ENCODE results near the gene NR4A2. TPM values are rescaled to one million over a fixed set of nuclear protein-coding genes. Genes with fewer than 3 reads are reported as not detected.

NR4A2 gene
- total RNA-seq, result 22.1 and 24.0 TPM in 2 replicates

DNA sequence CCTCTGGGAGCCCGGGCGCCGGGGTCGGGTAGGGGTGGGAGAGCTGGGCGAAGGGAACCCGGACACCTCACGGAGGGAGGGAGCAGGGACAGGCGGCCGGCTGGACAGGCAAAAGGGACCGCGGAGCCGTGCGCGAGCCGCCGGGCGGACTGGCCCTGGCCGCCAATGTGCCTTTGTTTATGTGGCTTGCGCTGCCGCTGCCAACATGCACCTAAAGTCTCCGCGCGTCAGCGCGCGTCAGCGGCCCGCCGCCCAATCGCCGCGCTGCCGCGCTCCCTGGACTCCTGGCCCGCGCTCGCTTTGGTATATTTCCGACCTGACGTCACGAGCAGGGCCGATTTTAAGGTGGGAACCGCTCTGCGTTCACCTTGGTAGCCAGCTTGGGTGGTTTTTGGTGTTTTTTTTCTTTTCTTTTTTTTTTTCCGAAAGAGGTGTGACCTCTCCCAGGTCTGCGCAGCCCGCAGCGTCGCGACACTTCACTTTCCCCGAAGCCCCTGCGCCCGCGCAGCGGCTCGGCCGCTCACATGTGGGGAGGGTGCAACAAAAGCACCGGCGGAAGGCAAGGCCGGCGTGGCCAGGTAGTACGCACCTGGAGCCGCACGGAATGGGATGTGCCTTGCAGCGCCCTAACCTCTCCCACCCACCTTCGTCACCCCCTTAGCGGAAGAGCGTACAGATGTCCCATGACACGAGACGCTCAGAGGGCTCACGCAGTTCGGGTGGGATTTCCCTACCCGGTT, at the start of gene NR4A2:
TSS of gene NR4A2 (minus strand) at position 188 of the 740 bp plus-strand sequence. CDS start 2,535 bp downstream, outside the sequence.
- H3K9me3 Mint-ChIP-seq, result no peaks in the 10 kb centered on the region
- H3K27me3 Mint-ChIP-seq (ENCODE audit: low read depth), result peaks cover 11% of the 10 kb centered on the region
- peak within 1 kb of the TSS; percentile 95 for H3K4me3 Mint-ChIP-seq (ENCODE audit: low read depth)
- H3K36me3 Mint-ChIP-seq (ENCODE audit: low read depth), result peaks cover 43% of the 10 kb centered on the region
- H3K27ac Mint-ChIP-seq, result peak within 1 kb of the TSS; percentile 99
- intact Hi-C loops (cut with micrococcal nuclease), result loop anchor here (1.0 to 10.0 kb wide), 9 partner anchors 9 to 1562 kb away; partner anchors contain the start of genes ACVR1C and GPD2
- peak; percentile 84 for DNase-seq (ENCODE audit: low spot score)
- H3K4me1 Mint-ChIP-seq (ENCODE audit: low read depth), result peaks cover 51% of the 10 kb centered on the region

DNA sequence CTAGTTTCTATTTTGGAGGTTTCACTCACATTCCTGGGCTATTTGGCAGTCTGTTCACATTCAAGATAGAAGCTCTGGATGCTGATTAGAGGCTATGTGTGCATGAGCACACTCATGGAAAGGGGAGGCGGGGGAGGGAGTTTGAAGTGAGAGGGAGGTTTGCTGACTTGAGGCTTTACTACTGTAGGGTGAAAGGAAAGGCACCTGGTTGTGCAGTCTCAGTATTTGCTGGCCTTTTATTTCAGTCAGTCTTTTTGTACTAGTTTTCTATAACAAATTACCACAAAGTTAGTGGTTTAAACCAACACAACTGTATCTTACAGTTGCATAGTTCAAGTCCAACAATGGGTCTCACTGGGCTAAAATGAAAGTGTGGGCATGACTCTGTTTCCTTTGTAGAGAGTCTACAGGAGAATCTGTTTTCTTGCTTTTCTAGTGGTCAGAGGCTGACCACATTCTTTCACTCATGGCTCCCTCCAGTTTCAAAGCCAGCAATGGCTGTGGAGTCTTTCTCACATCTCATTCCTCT, 47.7 kb upstream of the NR4A2 start:
- H3K27me3 Mint-ChIP-seq (ENCODE audit: low read depth), result no peaks in the 10 kb centered on the region

DNA sequence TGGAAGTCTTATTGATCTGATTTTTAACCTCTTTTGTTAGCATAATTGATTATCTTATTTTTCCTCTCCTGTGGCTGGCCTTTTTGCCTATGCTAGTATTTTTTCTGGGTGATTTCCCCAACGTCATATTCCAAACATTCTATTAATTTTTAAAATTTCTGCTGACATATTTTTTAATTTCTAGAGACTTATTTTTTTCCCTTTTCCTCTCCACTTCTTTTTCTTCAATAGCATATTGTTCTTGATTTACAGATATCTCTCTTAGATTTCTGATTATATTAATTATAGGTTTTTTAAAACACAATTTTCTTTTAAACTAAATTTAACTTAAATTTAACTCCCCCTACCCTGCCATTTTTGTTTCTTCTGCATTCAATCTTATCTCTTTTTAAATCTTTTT, 47.2 kb upstream of the NR4A2 start:
- Mint-ChIP-seq H3K27ac (peak overlapping the region; percentile 43), H3K4me3 (ENCODE audit: low read depth) (no peak overlapping the region), H3K9me3 (peaks cover 20% of the 10 kb centered on the region), H3K27me3 (ENCODE audit: low read depth) (no peaks in the 10 kb centered on the region), H3K4me1 (ENCODE audit: low read depth) (peaks cover 39% of the 10 kb centered on the region), H3K36me3 (ENCODE audit: low read depth) (peaks cover 3% of the 10 kb centered on the region)
- DNase-seq (ENCODE audit: low spot score), result no peak
- intact Hi-C loops (cut with micrococcal nuclease), result loop anchor here (1.0 to 10.0 kb wide), 3 partner anchors 21 to 55 kb away; partner anchors contain the start of gene GPD2

More for the DNA sequence above, 47.7 kb upstream of the NR4A2 start:
- no peak for DNase-seq (ENCODE audit: low spot score)
- Mint-ChIP-seq H3K36me3 (ENCODE audit: low read depth) (peaks cover 3% of the 10 kb centered on the region), H3K4me1 (ENCODE audit: low read depth) (peaks cover 43% of the 10 kb centered on the region), H3K9me3 (peaks cover 20% of the 10 kb centered on the region), H3K27ac (peak overlapping the region; percentile 43), H3K4me3 (ENCODE audit: low read depth) (no peak overlapping the region)
- intact Hi-C loops (cut with micrococcal nuclease), result loop anchor here (1.0 to 10.0 kb wide), 3 partner anchors 20 to 55 kb away; partner anchors contain the start of gene GPD2

GRCh38 chr2:156379071-156379470, 46.5 kb upstream of the NR4A2 start:
- H3K4me3 Mint-ChIP-seq (ENCODE audit: low read depth), result no peak overlapping the region
- no peaks in the 10 kb centered on the region for H3K27me3 Mint-ChIP-seq (ENCODE audit: low read depth)
- peaks cover 36% of the 10 kb centered on the region for H3K4me1 Mint-ChIP-seq (ENCODE audit: low read depth)
- intact Hi-C loops (cut with micrococcal nuclease), result no loop called here
- H3K27ac Mint-ChIP-seq, result no peak overlapping the region
- H3K9me3 Mint-ChIP-seq, result peaks cover 20% of the 10 kb centered on the region
- DNase-seq (ENCODE audit: low spot score), result no peak
- peaks cover 3% of the 10 kb centered on the region for H3K36me3 Mint-ChIP-seq (ENCODE audit: low read depth)

- intact Hi-C loops (cut with micrococcal nuclease), result no loop called here
- Mint-ChIP-seq H3K27ac (no peak overlapping the region), H3K4me1 (ENCODE audit: low read depth) (no peaks in the 10 kb centered on the region), H3K36me3 (ENCODE audit: low read depth) (no peaks in the 10 kb centered on the region), H3K27me3 (ENCODE audit: low read depth) (peaks cover 3% of the 10 kb centered on the region), H3K4me3 (ENCODE audit: low read depth) (no peak overlapping the region), H3K9me3 (peaks cover 3% of the 10 kb centered on the region)
- no peak for DNase-seq (ENCODE audit: low spot score)
Observed at GRCh38 chr2:156366753-156367152, 34.2 kb upstream of the NR4A2 start.

GRCh38 chr2:156363141-156363540, 30.6 kb upstream of the NR4A2 start:
- Mint-ChIP-seq H3K27ac (no peak overlapping the region), H3K36me3 (ENCODE audit: low read depth) (no peaks in the 10 kb centered on the region), H3K4me1 (ENCODE audit: low read depth) (no peaks in the 10 kb centered on the region), H3K27me3 (ENCODE audit: low read depth) (peaks cover 2% of the 10 kb centered on the region), H3K9me3 (no peaks in the 10 kb centered on the region), H3K4me3 (ENCODE audit: low read depth) (no peak overlapping the region)
- DNase-seq (ENCODE audit: low spot score), result no peak
- intact Hi-C loops (cut with micrococcal nuclease), result no loop called here

DNA sequence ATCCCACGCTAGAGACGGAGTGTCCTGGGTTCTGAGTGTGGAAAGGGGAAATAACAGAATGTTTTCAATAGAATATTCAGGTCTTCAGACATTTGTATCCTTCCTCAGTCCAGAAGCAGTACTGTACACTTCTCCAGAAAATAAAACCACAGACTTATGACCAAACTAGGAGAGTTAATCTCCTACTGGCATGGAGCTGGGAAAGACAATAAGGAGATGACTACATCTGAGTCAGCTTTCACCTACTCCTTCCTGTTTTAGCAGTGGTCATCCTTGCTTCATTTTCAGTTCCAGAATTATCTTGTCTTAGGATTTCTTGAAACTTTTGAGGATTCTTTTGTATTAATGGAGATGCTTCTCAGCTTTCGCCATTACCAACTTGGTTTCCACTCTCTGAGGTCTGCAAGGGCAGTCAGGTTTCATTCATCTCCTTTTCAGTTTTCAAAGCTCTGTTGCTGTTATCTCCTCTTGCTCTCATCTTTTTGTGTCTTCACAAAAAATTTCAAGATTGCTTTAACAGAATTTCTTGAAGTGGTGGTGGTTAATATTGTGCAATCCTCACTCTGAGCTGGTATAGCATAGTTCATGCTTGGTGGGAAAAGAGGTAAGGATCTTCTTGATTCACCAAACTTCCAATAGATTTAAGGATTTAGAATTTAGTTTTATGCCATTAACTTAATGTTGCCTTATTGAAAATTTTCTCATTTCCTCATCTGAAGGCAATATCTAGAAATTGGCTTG, 23.7 kb upstream of the NR4A2 start:
- no peak for DNase-seq (ENCODE audit: low spot score)
- Mint-ChIP-seq H3K9me3 (no peaks in the 10 kb centered on the region), H3K27ac (no peak overlapping the region), H3K27me3 (ENCODE audit: low read depth) (peaks cover 8% of the 10 kb centered on the region), H3K36me3 (ENCODE audit: low read depth) (no peaks in the 10 kb centered on the region), H3K4me1 (ENCODE audit: low read depth) (peaks cover 7% of the 10 kb centered on the region), H3K4me3 (ENCODE audit: low read depth) (no peak overlapping the region)
- intact Hi-C loops (cut with micrococcal nuclease), result no loop called here

DNA sequence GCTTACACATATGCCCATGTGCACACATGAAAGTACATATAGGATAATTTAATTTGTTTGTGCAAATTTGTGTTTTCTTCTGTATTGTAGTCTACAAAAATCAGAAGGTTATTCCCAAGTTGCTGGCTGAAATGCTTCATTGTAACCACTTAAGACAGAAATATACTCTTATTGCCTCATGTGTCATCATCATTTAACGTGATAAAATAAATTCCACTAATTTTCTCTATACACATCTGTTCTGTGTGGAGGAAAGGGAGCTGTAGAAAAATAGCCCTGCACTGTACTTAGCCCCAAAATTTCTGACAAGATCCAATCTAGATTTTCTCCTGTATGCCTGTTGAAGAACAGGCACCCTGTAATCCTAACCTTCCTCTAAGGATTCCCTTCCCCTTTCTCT, 20.4 kb upstream of the NR4A2 start:
- peaks cover 9% of the 10 kb centered on the region for H3K4me1 Mint-ChIP-seq (ENCODE audit: low read depth)

GRCh38 chr2:156350374-156351142, 18.0 kb upstream of the NR4A2 start:
- Mint-ChIP-seq H3K4me1 (ENCODE audit: low read depth) (peaks cover 2% of the 10 kb centered on the region), H3K4me3 (ENCODE audit: low read depth) (no peak overlapping the region), H3K9me3 (no peaks in the 10 kb centered on the region), H3K27me3 (ENCODE audit: low read depth) (peaks cover 7% of the 10 kb centered on the region), H3K27ac (no peak overlapping the region), H3K36me3 (ENCODE audit: low read depth) (no peaks in the 10 kb centered on the region)
- DNase-seq (ENCODE audit: low spot score), result no peak
- intact Hi-C loops (cut with micrococcal nuclease), result no loop called here

More for the DNA sequence above, 20.4 kb upstream of the NR4A2 start:
- intact Hi-C loops (cut with micrococcal nuclease), result no loop called here
- Mint-ChIP-seq H3K27me3 (ENCODE audit: low read depth) (peaks cover 7% of the 10 kb centered on the region), H3K36me3 (ENCODE audit: low read depth) (no peaks in the 10 kb centered on the region), H3K27ac (no peak overlapping the region), H3K4me3 (ENCODE audit: low read depth) (no peak overlapping the region), H3K9me3 (no peaks in the 10 kb centered on the region)
- no peak for DNase-seq (ENCODE audit: low spot score)

DNA sequence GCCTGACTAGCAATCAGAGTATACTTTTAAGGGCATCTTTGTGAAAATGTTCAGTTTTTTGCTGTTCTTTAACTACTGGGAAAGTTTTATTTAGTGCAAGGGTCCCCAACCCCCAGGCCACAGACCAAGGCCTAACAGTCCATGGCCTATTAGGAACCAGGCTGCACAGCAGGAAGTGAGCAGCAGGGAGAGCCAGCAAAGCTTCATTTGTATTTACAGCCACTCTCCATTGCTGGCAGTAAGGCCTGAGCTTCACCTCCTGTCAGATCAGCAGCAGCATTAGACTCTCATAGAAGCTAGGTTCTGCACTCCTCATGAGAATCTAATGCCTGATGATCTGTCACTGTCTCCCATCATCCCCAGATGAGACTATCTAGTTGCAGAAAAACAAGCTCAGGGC, 17.1 kb upstream of the NR4A2 start:
- no peak overlapping the region for H3K27ac Mint-ChIP-seq
- H3K9me3 Mint-ChIP-seq, result no peaks in the 10 kb centered on the region
- H3K36me3 Mint-ChIP-seq (ENCODE audit: low read depth), result no peaks in the 10 kb centered on the region
- peaks cover 7% of the 10 kb centered on the region for H3K27me3 Mint-ChIP-seq (ENCODE audit: low read depth)
- DNase-seq (ENCODE audit: low spot score), result no peak
- peaks cover 7% of the 10 kb centered on the region for H3K4me1 Mint-ChIP-seq (ENCODE audit: low read depth)
- intact Hi-C loops (cut with micrococcal nuclease), result no loop called here
- no peak overlapping the region for H3K4me3 Mint-ChIP-seq (ENCODE audit: low read depth)

- H3K4me3 Mint-ChIP-seq (ENCODE audit: low read depth), result no peak overlapping the region
- H3K4me1 Mint-ChIP-seq (ENCODE audit: low read depth), result peaks cover 11% of the 10 kb centered on the region
- H3K27me3 Mint-ChIP-seq (ENCODE audit: low read depth), result peaks cover 7% of the 10 kb centered on the region
- intact Hi-C loops (cut with micrococcal nuclease), result no loop called here
- H3K9me3 Mint-ChIP-seq, result no peaks in the 10 kb centered on the region
- no peak for DNase-seq (ENCODE audit: low spot score)
- no peaks in the 10 kb centered on the region for H3K36me3 Mint-ChIP-seq (ENCODE audit: low read depth)
- no peak overlapping the region for H3K27ac Mint-ChIP-seq
Observed at GRCh38 chr2:156349161-156349560, 16.6 kb upstream of the NR4A2 start.

- no peak overlapping the region for H3K4me3 Mint-ChIP-seq (ENCODE audit: low read depth)
- no peak for DNase-seq (ENCODE audit: low spot score)
- no peaks in the 10 kb centered on the region for H3K36me3 Mint-ChIP-seq (ENCODE audit: low read depth)
- no peaks in the 10 kb centered on the region for H3K9me3 Mint-ChIP-seq
- peaks cover 24% of the 10 kb centered on the region for H3K4me1 Mint-ChIP-seq (ENCODE audit: low read depth)
- intact Hi-C loops (cut with micrococcal nuclease), result no loop called here
- H3K27me3 Mint-ChIP-seq (ENCODE audit: low read depth), result no peaks in the 10 kb centered on the region
- no peak overlapping the region for H3K27ac Mint-ChIP-seq
Observed at GRCh38 chr2:156347431-156347830, 14.9 kb upstream of the NR4A2 start.

All from activated T-helper 2 cell treated with anti-CD3 and anti-CD28 coated beads, Interferon-gamma antibody, Interleukin-2, Interleukin-4, amounts not matched to agents 10 μg/mL and 5 μg/mL and 100 μg/mL, durations not matched to agents 14 hours and 24 hours and 36 hours (primary cell).